Mesenchymal stem cell (in vitro differentiated cells and primary cell): Measurements from ENCODE around the gene CCDC80.

Experiments used
- DNase-seq: peaks from one replicate; pipeline ENCODE4 v3.0.0-alpha.2; 2013
- H2AFZ ChIP-seq: one replicate; pipeline ENCODE4 v1.6.1; 2013; ENCODE audit warnings: low read depth, mild to moderate bottlenecking, control low read depth, inconsistent platforms, low read length, moderate library complexity
- H2AK5ac ChIP-seq: 2 replicates; pipeline ENCODE4 v1.6.1; 2013; ENCODE audit warnings: low read length, moderate library complexity, mild to moderate bottlenecking, inconsistent platforms; ENCODE audit not compliant: severe bottlenecking
- H2BK120ac ChIP-seq: one replicate; pipeline ENCODE4 v1.6.1; 2013; ENCODE audit warnings: low read depth, mild to moderate bottlenecking, inconsistent platforms, low read length, moderate library complexity
- H2BK12ac ChIP-seq, 2 experiments: one replicate each; pipeline ENCODE4 v1.6.1; 2013; ENCODE audit warnings: inconsistent platforms in 2 of 2, low read length in 2 of 2, mild to moderate bottlenecking in 2 of 2, moderate library complexity in 2 of 2, control low read depth in 1 of 2
- H2BK15ac ChIP-seq: one replicate; pipeline ENCODE4 v1.6.1; 2013; ENCODE audit warnings: mild to moderate bottlenecking, low read depth, inconsistent platforms; ENCODE audit not compliant: poor library complexity, severe bottlenecking
- H2BK5ac ChIP-seq: 2 replicates; pipeline ENCODE4 v1.6.1; 2013; ENCODE audit warnings: low read depth, mild to moderate bottlenecking, low read length, control low read depth, inconsistent platforms; ENCODE audit not compliant: poor library complexity, severe bottlenecking
- H3K14ac ChIP-seq, 2 experiments: one replicate each; pipeline ENCODE4 v1.6.1; 2013; ENCODE audit warnings: inconsistent platforms in 2 of 2, low read length in 2 of 2, control low read depth in 1 of 2, mild to moderate bottlenecking in 1 of 2, moderate library complexity in 1 of 2
- H3K18ac ChIP-seq, 2 experiments: one replicate each; pipeline ENCODE4 v1.6.1; 2013; ENCODE audit warnings: inconsistent platforms in 2 of 2, low read length in 2 of 2, control low read depth in 1 of 2, low read depth in 1 of 2, mild to moderate bottlenecking in 1 of 2
- H3K23ac ChIP-seq, 2 experiments: one replicate each; pipeline ENCODE4 v1.6.1; 2013; ENCODE audit warnings: inconsistent platforms in 2 of 2, low read length in 2 of 2, mild to moderate bottlenecking in 2 of 2, moderate library complexity in 2 of 2, control low read depth in 1 of 2
- H3K27ac ChIP-seq: 2 replicates; pipeline ENCODE4 v1.5.1; 2013; ENCODE audit warnings: mild to moderate bottlenecking, moderate library complexity, low read length, control low read depth, inconsistent platforms; ENCODE audit not compliant: poor library complexity, severe bottlenecking
- H3K27me3 ChIP-seq, 2 experiments: 2 replicates each; pipeline versions ENCODE4 v1.6.1 to v1.7.0; 2013; ENCODE audit warnings: low read length in 2 of 2, mild to moderate bottlenecking in 2 of 2, moderate library complexity in 2 of 2, control low read depth in 1 of 2, inconsistent platforms in 1 of 2; ENCODE audit not compliant: control insufficient read depth in 1 of 2, insufficient read depth in 1 of 2
- H3K36me3 ChIP-seq, 2 experiments: 2 replicates each; pipeline versions ENCODE4 v1.6.1 to v1.7.0; 2013; ENCODE audit warnings: low read length in 2 of 2, control low read depth in 1 of 2, inconsistent platforms in 1 of 2, low read depth in 1 of 2, mild to moderate bottlenecking in 1 of 2; ENCODE audit not compliant: insufficient read depth in 2 of 2, control insufficient read depth in 1 of 2
- H3K4ac ChIP-seq, 2 experiments: one replicate each; pipeline ENCODE4 v1.6.1; 2013; ENCODE audit warnings: inconsistent platforms in 2 of 2, low read length in 2 of 2, mild to moderate bottlenecking in 2 of 2, moderate library complexity in 2 of 2, control low read depth in 1 of 2, low read depth in 1 of 2
- H3K4me1 ChIP-seq: 2 replicates; pipeline ENCODE4 v1.6.1; 2013; ENCODE audit warnings: low read depth, low read length, control low read depth; ENCODE audit not compliant: control insufficient read depth, insufficient read depth
- H3K4me2 ChIP-seq: 2 replicates; pipeline ENCODE4 v1.6.1; 2013; ENCODE audit warnings: low read length, mild to moderate bottlenecking, inconsistent platforms; ENCODE audit not compliant: poor library complexity, severe bottlenecking
- H3K4me3 ChIP-seq, 2 experiments: 2 replicates each; pipeline versions ENCODE4 v1.5.1 to v1.7.0; 2013; ENCODE audit warnings: low read length in 2 of 2, mild to moderate bottlenecking in 2 of 2, control low read depth in 1 of 2, low read depth in 1 of 2; ENCODE audit not compliant: insufficient read depth in 1 of 2
- H3K79me1 ChIP-seq: replicated peaks from 2 replicates; pipeline ENCODE4 v1.6.1; 2013; ENCODE audit warnings: mild to moderate bottlenecking, control low read depth, low read length, inconsistent platforms; ENCODE audit not compliant: poor library complexity, severe bottlenecking
- H3K9ac ChIP-seq: 2 replicates; pipeline ENCODE4 v1.7.0; 2013; ENCODE audit warnings: mild to moderate bottlenecking, low read length, moderate library complexity
- H3K9me3 ChIP-seq: 2 replicates; pipeline ENCODE4 v1.7.0; 2013; ENCODE audit warnings: mild to moderate bottlenecking, low read length; ENCODE audit not compliant: control insufficient read depth
- H4K8ac ChIP-seq: one replicate; pipeline ENCODE4 v1.6.1; 2013; ENCODE audit warnings: inconsistent platforms, mild to moderate bottlenecking, low read length, moderate library complexity
- H4K91ac ChIP-seq: one replicate; pipeline ENCODE4 v1.6.1; 2013; ENCODE audit warnings: mild to moderate bottlenecking, low read length, inconsistent platforms
- WGBS: methylation state at CpG from one replicate; pipeline ENCODE4 v1.1.7; 2013; ENCODE audit warnings: mixed read lengths; 5-methylcytosine and 5-hydroxymethylcytosine counted together

The CCDC80 gene

GRCh38 chr3:112656043-112656442 lies 15.1 kb upstream of the CCDC80 start:
- DNase-seq, result no peak
- Histone ChIP-seq H3K18ac (no peak overlapping the region), H3K14ac (no peak overlapping the region), H3K27me3 (no peaks in the 10 kb centered on the region), H3K4me3 (no peak overlapping the region), H2AFZ (no peak overlapping the region), H3K9me3 (no peaks in the 10 kb centered on the region), H3K23ac (no peak overlapping the region), H3K27ac (no peak overlapping the region), H4K91ac (no peak overlapping the region), H3K4ac (no peak overlapping the region), H2BK15ac (no peak overlapping the region), H3K9ac (peak overlapping the region; percentile 92), H3K4me1 (peaks cover 5% of the 10 kb centered on the region), H4K8ac (no peak overlapping the region), H2AK5ac (no peak overlapping the region), H3K4me2 (no peak overlapping the region), H2BK12ac (no peak overlapping the region), H3K79me1 (no peaks in the 10 kb centered on the region), H3K36me3 (no peaks in the 10 kb centered on the region), H2BK120ac (no peak overlapping the region), H2BK5ac (no peak overlapping the region)

DNA sequence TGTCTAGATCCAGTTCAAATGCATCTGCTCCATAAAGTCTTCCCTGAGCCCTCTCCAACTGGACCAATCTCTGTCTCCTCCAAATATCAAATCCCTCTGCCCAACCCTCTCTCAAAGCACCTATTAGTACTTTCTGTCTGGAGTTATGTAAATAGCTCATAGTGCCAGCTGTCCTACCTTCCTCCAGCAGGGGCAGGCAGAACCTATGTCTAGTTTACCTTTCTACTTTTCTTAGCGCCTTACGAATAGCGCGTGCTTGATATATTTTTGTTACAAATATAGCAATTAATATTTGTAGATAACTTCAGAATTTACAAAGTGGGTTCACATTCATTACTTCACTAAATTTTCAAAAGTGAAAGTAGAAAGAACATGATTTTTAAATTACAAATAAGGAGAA lies 14.0 kb upstream of the CCDC80 start:
- H3K27me3 ChIP-seq, result no peaks in the 10 kb centered on the region
- no peaks in the 10 kb centered on the region for H3K79me1 ChIP-seq
- peak overlapping the region in 1 of 2 experiments; percentile 24 for H3K4ac ChIP-seq
- H2AK5ac ChIP-seq, result peak overlapping the region; percentile 98
- H3K18ac ChIP-seq, result peak overlapping the region in 1 of 2 experiments; percentile 54
- DNase-seq, result no peak
- peak overlapping the region; percentile 6 to 75 for H2BK12ac ChIP-seq
- H4K8ac ChIP-seq, result no peak overlapping the region
- WGBS, result no CpG with 5 or more reads among the region's 4 CpGs
- H2BK120ac ChIP-seq, result no peak overlapping the region
- H3K9me3 ChIP-seq, result no peaks in the 10 kb centered on the region
- no peak overlapping the region for H3K4me3 ChIP-seq
- H3K4me1 ChIP-seq, result peaks cover 7% of the 10 kb centered on the region
- peak overlapping the region; percentile 92 for H3K9ac ChIP-seq
- no peak overlapping the region for H3K14ac ChIP-seq
- H4K91ac ChIP-seq, result no peak overlapping the region
- peak overlapping the region; percentile 80 for H2BK5ac ChIP-seq
- H3K36me3 ChIP-seq, result no peaks in the 10 kb centered on the region
- no peak overlapping the region for H3K4me2 ChIP-seq
- H2BK15ac ChIP-seq, result no peak overlapping the region
- no peak overlapping the region for H3K23ac ChIP-seq
- H2AFZ ChIP-seq, result peak overlapping the region; percentile 63
- peak overlapping the region; percentile 100 for H3K27ac ChIP-seq

DNA sequence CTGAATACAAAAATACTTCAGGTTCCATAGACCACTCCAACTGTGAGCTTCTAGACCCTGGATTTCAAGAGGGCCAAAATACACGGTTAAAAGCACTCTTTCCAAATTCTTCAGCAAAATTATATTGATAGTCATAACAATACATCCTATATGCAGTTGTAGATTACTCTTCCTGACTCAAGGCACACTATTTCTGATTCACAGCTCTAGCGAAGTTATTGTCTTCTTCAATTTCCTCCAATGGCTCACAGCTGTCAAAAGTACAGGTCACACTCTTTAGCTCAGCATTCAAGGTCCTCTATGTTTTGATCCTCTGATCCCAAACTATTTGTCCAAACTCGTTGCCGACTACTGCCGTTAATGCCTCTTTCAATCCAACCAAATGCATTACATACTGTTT lies 13.5 kb upstream of the CCDC80 start:
- no peak overlapping the region for H3K23ac ChIP-seq
- 73% methylated on average over 5 of the region's 5 CpGs for WGBS

GRCh38 chr3:112653881-112654300 lies 12.9 kb upstream of the CCDC80 start:
- Histone ChIP-seq H2AFZ (no peak overlapping the region), H3K9ac (peak overlapping the region; percentile 92), H3K27ac (peak overlapping the region; percentile 100), H2BK12ac (no peak overlapping the region), H4K8ac (peak overlapping the region; percentile 70), H3K9me3 (no peaks in the 10 kb centered on the region), H3K18ac (peak overlapping the region; percentile 14 to 91), H3K27me3 (no peaks in the 10 kb centered on the region), H3K79me1 (no peaks in the 10 kb centered on the region), H2BK120ac (no peak overlapping the region), H3K4me2 (peak overlapping the region; percentile 44), H3K4ac (peak overlapping the region; percentile 20 to 69), H3K23ac (no peak overlapping the region), H2AK5ac (peak overlapping the region; percentile 77), H2BK15ac (no peak overlapping the region), H3K36me3 (no peaks in the 10 kb centered on the region), H3K4me1 (peaks cover 9% of the 10 kb centered on the region), H3K14ac (no peak overlapping the region), H2BK5ac (peak overlapping the region; percentile 58), H4K91ac (no peak overlapping the region), H3K4me3 (peak overlapping the region in 1 of 2 experiments; percentile 47)
- 6% methylated on average over 5 of the region's 5 CpGs for WGBS
- DNase-seq, result peak; percentile 81

More for the DNA sequence above, 13.5 kb upstream of the CCDC80 start:
- Histone ChIP-seq H3K4me3 (peak overlapping the region in 1 of 2 experiments; percentile 47), H3K4me1 (peaks cover 7% of the 10 kb centered on the region), H2AFZ (no peak overlapping the region), H3K18ac (peak overlapping the region; percentile 26 to 54), H2BK120ac (no peak overlapping the region), H3K14ac (no peak overlapping the region), H3K36me3 (no peaks in the 10 kb centered on the region), H3K27ac (peak overlapping the region; percentile 100), H2AK5ac (peak overlapping the region; percentile 98), H3K27me3 (no peaks in the 10 kb centered on the region), H3K79me1 (no peaks in the 10 kb centered on the region), H3K9me3 (no peaks in the 10 kb centered on the region), H4K91ac (no peak overlapping the region), H2BK12ac (peak overlapping the region; percentile 6 to 75), H3K9ac (peak overlapping the region; percentile 92), H2BK15ac (no peak overlapping the region), H3K4ac (peak overlapping the region in 1 of 2 experiments; percentile 24), H4K8ac (no peak overlapping the region), H2BK5ac (peak overlapping the region; percentile 75), H3K4me2 (no peak overlapping the region)
- no peak for DNase-seq
